ENCODE results near the gene ASXL3.
A peak's percentile ranks its signal among the peaks of the same experiment; 100 is the strongest.

Gene ASXL3

GRCh38 chr18:33577685-33578517, at the start of gene ASXL3:
ASXL3 (plus strand) TSS chr18:33578219; CDS start chr18:33578632, 413 bp downstream.
- Mint-ChIP-seq H3K4me3 (peak within 1 kb of the TSS; percentile 72 to 77), H3K27ac (no peak within 1 kb of the TSS), H3K9me3 (peaks cover 0 to 4% of the 10 kb centered on the region in 2 donors), H3K4me1 (peaks cover 7% of the 10 kb centered on the region), H3K27me3 (no peaks in the 10 kb centered on the region)
- DNase-seq = no peak
- no peak for ATAC-seq

DNA sequence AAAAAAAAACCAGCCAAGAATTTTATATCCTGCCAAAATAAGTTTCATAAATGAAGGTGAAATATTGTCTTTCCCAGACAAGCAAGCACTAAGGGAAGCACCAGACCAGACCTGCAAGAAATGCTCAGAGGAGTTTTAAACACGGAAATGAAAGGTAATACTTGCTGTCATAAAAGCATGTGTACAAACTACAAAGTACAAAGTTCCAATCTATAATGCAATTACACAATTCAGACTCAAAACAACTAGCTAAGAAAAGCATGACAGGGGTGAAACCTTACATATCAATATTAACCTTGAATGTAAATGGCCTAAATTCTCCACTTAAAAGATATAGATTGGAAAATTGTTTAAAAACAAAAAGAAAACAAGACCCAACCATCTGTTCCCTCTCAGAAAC, 45.0 kb upstream of the ASXL3 start:
- no peak for ATAC-seq
- Mint-ChIP-seq H3K27me3 (no peaks in the 10 kb centered on the region), H3K9me3 (peaks cover 17 to 21% of the 10 kb centered on the region in 2 donors), H3K27ac (no peak overlapping the region), H3K4me1 (no peaks in the 10 kb centered on the region), H3K4me3 (no peak overlapping the region)
- no peak for DNase-seq

DNA sequence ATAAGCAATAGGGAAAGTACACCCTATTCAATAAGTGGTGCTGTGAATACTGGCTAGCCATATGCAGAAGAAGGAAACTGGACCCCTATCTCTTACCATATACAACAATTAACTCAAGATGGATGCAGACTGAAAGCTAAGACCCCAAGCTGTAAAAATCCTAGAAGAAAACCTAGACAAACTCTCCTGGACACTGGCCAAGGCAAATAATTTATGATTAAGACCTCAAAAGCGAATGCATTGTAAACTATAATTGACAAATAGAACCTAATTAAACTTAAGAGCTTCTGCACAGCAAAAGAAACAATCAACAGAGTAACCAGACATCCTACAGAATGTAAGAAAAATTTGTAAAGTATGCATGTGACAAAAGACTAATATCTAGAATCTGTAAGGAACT, 41.1 kb upstream of the ASXL3 start:
- no peaks in the 10 kb centered on the region for H3K27me3 Mint-ChIP-seq
- ATAC-seq (no peak), DNase-seq (no peak)
- peaks cover 7 to 16% of the 10 kb centered on the region in 2 donors for H3K9me3 Mint-ChIP-seq
- peak overlapping the region in 1 of 2 donors; percentile 16 for H3K27ac Mint-ChIP-seq
- H3K4me3 Mint-ChIP-seq = no peak overlapping the region
- no peaks in the 10 kb centered on the region for H3K4me1 Mint-ChIP-seq

- no peak for DNase-seq
- H3K9me3 Mint-ChIP-seq = peaks cover 13 to 16% of the 10 kb centered on the region in 2 donors
- H3K27me3 Mint-ChIP-seq = no peaks in the 10 kb centered on the region
- no peaks in the 10 kb centered on the region for H3K4me1 Mint-ChIP-seq
- no peak overlapping the region for H3K4me3 Mint-ChIP-seq
- H3K27ac Mint-ChIP-seq = no peak overlapping the region
- ATAC-seq = no peak
Measured at GRCh38 chr18:33538418-33539042, 39.5 kb upstream of the ASXL3 start.

- ATAC-seq = no peak
- H3K4me1 Mint-ChIP-seq = no peaks in the 10 kb centered on the region
- H3K27ac Mint-ChIP-seq = no peak overlapping the region
- DNase-seq = no peak
- H3K9me3 Mint-ChIP-seq = peaks cover 6 to 8% of the 10 kb centered on the region in 2 donors
- H3K27me3 Mint-ChIP-seq = no peaks in the 10 kb centered on the region
- no peak overlapping the region for H3K4me3 Mint-ChIP-seq
Measured at GRCh38 chr18:33540392-33540791, 37.6 kb upstream of the ASXL3 start.

- Mint-ChIP-seq H3K4me1 (no peaks in the 10 kb centered on the region), H3K27ac (no peak overlapping the region), H3K4me3 (no peak overlapping the region), H3K9me3 (peaks cover 6 to 8% of the 10 kb centered on the region in 2 donors), H3K27me3 (no peaks in the 10 kb centered on the region)
- ATAC-seq (no peak), DNase-seq (no peak)
Measured at GRCh38 chr18:33541316-33541715, 36.7 kb upstream of the ASXL3 start.

GRCh38 chr18:33556846-33557245, 21.2 kb upstream of the ASXL3 start:
- Mint-ChIP-seq H3K4me3 (no peak overlapping the region), H3K27ac (no peak overlapping the region), H3K27me3 (no peaks in the 10 kb centered on the region), H3K4me1 (no peaks in the 10 kb centered on the region), H3K9me3 (peaks cover 0 to 8% of the 10 kb centered on the region in 2 donors)
- no peak for ATAC-seq
- no peak for DNase-seq

- no peak for DNase-seq
- H3K27me3 Mint-ChIP-seq = no peaks in the 10 kb centered on the region
- no peak overlapping the region for H3K4me3 Mint-ChIP-seq
- H3K27ac Mint-ChIP-seq = no peak overlapping the region
- ATAC-seq = no peak
- H3K9me3 Mint-ChIP-seq = peaks cover 0 to 11% of the 10 kb centered on the region in 2 donors
- no peaks in the 10 kb centered on the region for H3K4me1 Mint-ChIP-seq
Measured at GRCh38 chr18:33557706-33558105, 20.3 kb upstream of the ASXL3 start.

DNA sequence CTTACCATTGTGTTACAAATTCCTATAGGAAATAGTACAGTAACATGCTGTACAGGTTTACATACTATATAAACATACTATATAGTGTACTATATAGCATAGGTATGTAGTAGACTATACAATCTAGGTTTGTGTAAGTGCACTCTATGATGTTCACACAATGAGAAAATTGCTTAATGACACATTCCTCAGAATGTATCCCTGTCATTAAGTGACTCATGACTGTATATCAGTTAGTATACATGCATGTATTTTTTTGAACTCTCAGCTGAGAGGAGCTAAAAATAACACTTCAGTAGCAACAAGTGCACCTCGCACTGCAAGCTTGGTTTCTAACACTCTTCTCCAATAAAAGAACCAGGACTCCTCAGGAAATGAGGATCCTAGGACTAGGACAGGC, 19.5 kb upstream of the ASXL3 start:
- Mint-ChIP-seq H3K9me3 (peaks cover 0 to 11% of the 10 kb centered on the region in 2 donors), H3K27me3 (no peaks in the 10 kb centered on the region), H3K4me3 (no peak overlapping the region), H3K4me1 (no peaks in the 10 kb centered on the region), H3K27ac (no peak overlapping the region)
- ATAC-seq (no peak), DNase-seq (no peak)

DNA sequence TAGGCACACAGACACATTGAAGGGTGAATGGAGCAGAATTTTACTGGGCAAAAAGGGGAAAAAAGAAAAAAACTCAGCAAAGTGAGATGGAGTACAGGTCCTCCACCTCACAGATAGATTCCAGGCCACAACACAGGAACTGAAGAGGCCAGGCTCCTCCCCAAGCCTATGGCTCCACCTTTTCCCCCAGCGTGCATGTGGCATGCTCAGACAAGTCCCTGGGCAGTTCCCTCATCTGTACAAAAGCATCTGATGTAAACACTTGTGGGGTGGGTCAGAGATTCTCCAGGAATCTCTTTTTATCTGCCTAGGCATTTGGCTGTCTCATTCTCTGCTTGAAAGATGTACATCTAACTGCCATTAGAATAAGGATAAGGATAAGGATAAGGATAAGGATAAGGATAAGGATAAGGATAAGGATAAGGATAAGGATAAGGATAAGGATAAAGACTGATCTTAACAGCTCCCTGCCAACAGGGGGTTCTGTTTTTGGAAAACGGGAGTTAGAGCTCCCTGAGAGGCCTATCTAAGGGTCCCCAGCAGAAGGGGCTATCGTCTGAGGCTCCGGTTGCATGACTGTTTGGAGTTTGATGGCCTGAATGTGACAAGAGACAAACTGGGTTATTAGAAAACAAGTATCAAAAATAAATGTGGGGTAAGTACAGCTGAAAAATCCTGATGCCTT, 17.2 kb upstream of the ASXL3 start:
- Mint-ChIP-seq H3K4me3 (no peak overlapping the region), H3K27me3 (no peaks in the 10 kb centered on the region), H3K4me1 (no peaks in the 10 kb centered on the region), H3K9me3 (peaks cover 0 to 11% of the 10 kb centered on the region in 2 donors), H3K27ac (peak overlapping the region in 1 of 2 donors; percentile 58)
- DNase-seq = no peak
- ATAC-seq = no peak

DNA sequence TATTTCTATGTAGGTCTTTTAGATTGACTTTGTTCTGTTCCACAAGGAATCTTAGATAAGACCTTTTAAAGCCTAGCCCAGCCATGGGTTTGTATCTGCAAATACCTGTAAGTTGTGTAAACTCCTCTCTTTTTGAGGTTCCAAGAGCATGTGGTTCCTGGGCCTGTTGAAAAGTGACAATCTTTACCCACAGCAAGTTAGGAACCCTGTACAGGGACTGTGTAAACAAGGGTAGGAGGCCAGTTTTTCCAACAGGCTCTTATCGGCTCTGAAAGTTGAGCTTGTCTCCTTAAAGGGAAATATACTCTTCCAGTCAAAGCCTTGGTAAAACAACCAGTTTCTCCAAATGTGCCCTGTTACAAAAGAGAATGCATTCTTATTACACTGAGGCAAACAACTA, 15.3 kb upstream of the ASXL3 start:
- Mint-ChIP-seq H3K4me3 (no peak overlapping the region), H3K4me1 (no peaks in the 10 kb centered on the region)

GRCh38 chr18:33567705-33568104, 10.3 kb upstream of the ASXL3 start:
- ATAC-seq (no peak), DNase-seq (no peak)
- Mint-ChIP-seq H3K9me3 (peaks cover 0 to 8% of the 10 kb centered on the region in 2 donors), H3K27ac (no peak overlapping the region), H3K4me1 (no peaks in the 10 kb centered on the region), H3K27me3 (no peaks in the 10 kb centered on the region), H3K4me3 (no peak overlapping the region)

More for the DNA sequence above, 15.3 kb upstream of the ASXL3 start:
- ATAC-seq = no peak
- Mint-ChIP-seq H3K9me3 (peaks cover 0 to 18% of the 10 kb centered on the region in 2 donors), H3K27me3 (no peaks in the 10 kb centered on the region), H3K27ac (no peak overlapping the region)
- no peak for DNase-seq

DNA sequence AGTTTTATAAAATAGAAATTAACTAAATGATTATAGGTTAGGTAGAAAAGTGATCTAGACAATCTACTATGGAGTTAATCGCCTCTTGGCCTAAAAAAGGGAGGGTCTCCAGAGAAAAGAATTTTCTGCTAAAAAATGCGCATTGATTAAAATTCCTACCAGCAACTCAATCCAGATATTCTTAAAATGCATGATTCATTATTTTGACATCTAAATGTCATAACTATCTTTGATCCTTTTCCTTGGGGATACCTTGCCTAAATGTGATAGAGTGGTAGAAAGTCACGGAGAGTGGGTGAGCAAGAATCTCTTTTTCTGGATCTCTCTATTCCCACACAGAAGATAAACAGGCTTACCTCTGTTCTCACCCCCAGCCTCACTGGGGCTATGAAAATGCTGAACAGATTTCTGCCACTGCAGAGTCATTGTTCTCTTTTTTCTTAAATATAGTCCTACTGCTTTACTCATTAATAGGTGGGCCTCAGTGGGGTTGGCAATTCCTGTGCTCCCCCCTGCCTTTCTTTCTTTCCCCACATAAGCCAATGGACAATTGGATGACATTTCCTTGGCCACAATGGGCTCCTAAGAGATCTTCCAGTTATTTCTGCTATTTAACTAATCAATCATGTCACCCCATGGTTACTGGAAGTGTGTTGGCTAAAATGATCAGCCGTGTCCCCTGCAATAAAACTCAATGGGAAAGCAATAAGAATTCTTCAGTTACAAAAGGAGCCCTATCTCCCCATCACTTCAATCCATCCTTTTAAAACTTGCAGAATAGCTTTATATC, 5.8 kb upstream of the ASXL3 start:
- no peak for DNase-seq
- Mint-ChIP-seq H3K27ac (no peak overlapping the region), H3K4me3 (no peak overlapping the region), H3K4me1 (no peaks in the 10 kb centered on the region), H3K27me3 (no peaks in the 10 kb centered on the region), H3K9me3 (peaks cover 0 to 7% of the 10 kb centered on the region in 2 donors)
- ATAC-seq = no peak

GRCh38 chr18:33573193-33573592, 4.8 kb upstream of the ASXL3 start:
- no peak for ATAC-seq
- DNase-seq = no peak
- Mint-ChIP-seq H3K4me1 (peaks cover 7% of the 10 kb centered on the region), H3K9me3 (no peaks in the 10 kb centered on the region), H3K27ac (no peak overlapping the region), H3K27me3 (no peaks in the 10 kb centered on the region), H3K4me3 (no peak overlapping the region)

DNA sequence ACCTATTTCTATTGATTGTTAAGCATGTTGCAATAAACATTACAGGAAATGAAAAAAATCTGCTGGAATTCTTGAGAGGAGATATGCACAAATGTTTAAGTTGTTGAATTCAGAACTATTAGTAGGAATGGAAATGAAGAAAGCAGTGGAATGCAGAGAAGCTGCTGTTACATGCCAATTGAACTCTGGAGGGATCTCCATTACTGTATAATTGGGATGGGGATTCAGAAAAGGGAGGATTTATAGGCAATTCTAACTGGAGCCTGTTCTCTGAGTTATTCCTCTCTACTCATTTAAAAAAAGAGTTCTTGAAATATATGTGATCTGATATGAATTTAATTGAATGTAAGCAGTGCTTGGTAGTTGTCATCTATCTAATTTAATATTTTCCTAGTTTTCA, 2.6 kb upstream of the ASXL3 start:
- H3K27ac Mint-ChIP-seq = no peak overlapping the region

More for the DNA sequence above, 2.6 kb upstream of the ASXL3 start:
- no peak overlapping the region for H3K4me3 Mint-ChIP-seq
- no peaks in the 10 kb centered on the region for H3K9me3 Mint-ChIP-seq
- no peaks in the 10 kb centered on the region for H3K27me3 Mint-ChIP-seq
- peaks cover 7% of the 10 kb centered on the region for H3K4me1 Mint-ChIP-seq
- DNase-seq (no peak), ATAC-seq (no peak)
